Hematopoietic multipotent progenitor cell (in vitro differentiated cells): ENCODE results near the gene NMNAT2. TPM values are rescaled to one million over a fixed set of nuclear protein-coding genes. Genes with fewer than 3 reads are reported as not detected.
"Not testable (repeated sequence)": the region's sequence is repeated elsewhere in the genome, so short reads cannot be mapped to it uniquely, and the experiment has no call there.

ENCODE experiments used
- DNase-seq, 3 donors: peaks; one replicate each; pipeline ENCODE4 v3.0.0-alpha.2; 2011 to 2015; ENCODE audit warnings: low read depth in 2 of 3, low spot score in 2 of 3
- total RNA-seq: library from RNA; depleted of rRNA; stranded (reverse); fragments of >200 nt; gene quantifications from one replicate; pipeline ENCODE4 v1.2.3, GENCODE V29; 2012

NMNAT2 gene
- total RNA-seq, 1 donor, result under 0.01 TPM

GRCh38 chr1:183419399-183419798, 1.2 kb upstream of the NMNAT2 start:
- DNase-seq, result no peak

- no peak for DNase-seq
These were observed 516 bp upstream of the NMNAT2 start for GRCh38 chr1:183418696-183419095.

- peak in 2 of 3 donors; percentile 51 to 75 for DNase-seq
These were observed 1.1 kb downstream of the NMNAT2 start for GRCh38 chr1:183416850-183417771.

- no peak for DNase-seq
These were observed 3.8 kb downstream of the NMNAT2 start for GRCh38 chr1:183414365-183414764.

GRCh38 chr1:183411091-183411490, 7.1 kb downstream of the NMNAT2 start:
- DNase-seq, result no peak

- no peak for DNase-seq
These were observed 10.2 kb downstream of the NMNAT2 start for GRCh38 chr1:183407961-183408360.

GRCh38 chr1:183407474-183407873, 10.7 kb downstream of the NMNAT2 start:
- no peak for DNase-seq

- DNase-seq, result no peak
These were observed 13.7 kb downstream of the NMNAT2 start for GRCh38 chr1:183404476-183404875.

- DNase-seq, result no peak
These were observed 14.7 kb downstream of the NMNAT2 start for GRCh38 chr1:183403498-183403897.

GRCh38 chr1:183401565-183401964, 16.6 kb downstream of the NMNAT2 start:
- not testable (repeated sequence) for DNase-seq

- DNase-seq, result no peak
These were observed 23.7 kb downstream of the NMNAT2 start for GRCh38 chr1:183394435-183394834.

GRCh38 chr1:183391863-183392262, 26.3 kb downstream of the NMNAT2 start:
- no peak for DNase-seq

- DNase-seq, result no peak
These were observed 27.6 kb downstream of the NMNAT2 start for GRCh38 chr1:183390561-183390960.

- no peak for DNase-seq
These were observed 29.4 kb downstream of the NMNAT2 start for GRCh38 chr1:183388735-183389134.

- no peak for DNase-seq
These were observed 32.6 kb downstream of the NMNAT2 start for GRCh38 chr1:183385340-183386144.

- no peak for DNase-seq
These were observed 38.2 kb downstream of the NMNAT2 start for GRCh38 chr1:183379951-183380350.

GRCh38 chr1:183375381-183375780, 42.8 kb downstream of the NMNAT2 start:
- DNase-seq, result no peak

- no peak for DNase-seq
These were observed 43.4 kb downstream of the NMNAT2 start for GRCh38 chr1:183374825-183375224.

GRCh38 chr1:183372586-183373230, 45.5 kb downstream of the NMNAT2 start:
- DNase-seq, result no peak

GRCh38 chr1:183370399-183371058, 47.7 kb downstream of the NMNAT2 start:
- DNase-seq, result no peak
